ENCODE results near the gene ATAD3B.

- TF ChIP-seq CTCF (IDR thresholded peaks at IDR 0.05), result no peak
- TF ChIP-seq NR3C1 (CRISPR knock-in tag; conservative IDR thresholded peaks at IDR 0.05; ENCODE audit: low read depth), result no peak
- TF ChIP-seq NR2C2 (CRISPR knock-in tag; IDR thresholded peaks at IDR 0.05), result no peak
- TF ChIP-seq GRHL2 (CRISPR knock-in tag; IDR thresholded peaks at IDR 0.05; ENCODE audit: insufficient replicate concordance, severe bottlenecking), result no peak
- TF ChIP-seq ZNF512 (CRISPR knock-in tag; IDR thresholded peaks at IDR 0.05; ENCODE audit: borderline replicate concordance), result no peak
- TF ChIP-seq JUN (CRISPR knock-in tag; IDR thresholded peaks at IDR 0.05), result no peak
These were observed 44.3 kb upstream of the ATAD3B start for GRCh38 chr1:1427106-1427819.

Data from WTC11 (cell line).